K562 (cell line): Measurements from ENCODE around the gene PRPSAP1. TPM values are rescaled to one million over a fixed set of nuclear protein-coding genes. Genes with fewer than 3 reads are reported as not detected.

Source experiments
- CBX8 ChIP-seq: fragments of 200-600 bp; sonication (generic); IDR thresholded peaks from 2 replicates; pipeline ENCODE4 v1.6.1; 2012; ENCODE audit warnings: borderline replicate concordance, mixed run types, low read depth, mild to moderate bottlenecking, moderate library complexity, mixed read lengths, low read length, control low read depth, inconsistent platforms; ENCODE audit not compliant: poor library complexity, severe bottlenecking; ENCODE audit errors: extremely low read depth
- CHD1 ChIP-seq: fragments of 200-600 bp; sonication (generic); IDR thresholded peaks from one replicate; pipeline ENCODE4 v1.6.1; 2012; ENCODE audit warnings: mild to moderate bottlenecking, moderate library complexity, low read length, inconsistent platforms
- CXXC5 ChIP-seq: fragments of 250-450 bp; sonication (Bioruptor Pico); IDR thresholded peaks from 2 replicates; pipeline ENCODE4 v1.8.0; 2022; ENCODE audit warnings: inconsistent platforms, mild to moderate bottlenecking, moderate library complexity
- E2F8 ChIP-seq: fragments of 450-650 bp; IDR thresholded peaks from 2 replicates; pipeline ENCODE4 v1.7.1; 2018; ENCODE audit warnings: mild to moderate bottlenecking, low read depth; ENCODE audit not compliant: partially characterized antibody
- GABPA ChIP-seq: fragments of 200-800 bp; sonication (Bioruptor generic); conservative IDR thresholded peaks from 2 replicates; pipeline ENCODE4 v1.6.1; 2016; ENCODE audit warnings: low read depth, missing genetic modification characterization, missing compliant biosample characterization
- MYC ChIP-seq, 2 experiments: fragments of 250-450 bp in 1 of 2; sonication (Bioruptor Pico) in 1 of 2; IDR thresholded peaks; 2 replicates each; pipeline versions ENCODE4 v1.5.1 to v1.6.1; 2012 to 2021; ENCODE audit warnings: low read depth in 2 of 2, borderline replicate concordance in 1 of 2, improper control_type of control experiment in 1 of 2, low read length in 1 of 2, mild to moderate bottlenecking in 1 of 2, moderate library complexity in 1 of 2
- NFE2L1 ChIP-seq: fragments of 450-650 bp; IDR thresholded peaks from 2 replicates; pipeline ENCODE4 v1.6.1; 2016; ENCODE audit warnings: missing genetic modification characterization, low read depth, mild to moderate bottlenecking, missing compliant biosample characterization, moderate library complexity, borderline replicate concordance
- PATZ1 ChIP-seq: fragments of 250-450 bp; sonication (Bioruptor Pico); IDR thresholded peaks from 2 replicates; pipeline ENCODE4 v1.5.0; 2020; ENCODE audit warnings: mild to moderate bottlenecking, borderline replicate concordance
- PCBP2 ChIP-seq: fragments of 200-400 bp; formaldehyde crosslinking; IDR thresholded peaks from 2 replicates; pipeline ENCODE4 v1.6.1; 2018; ENCODE audit warnings: low read length, low read depth, mild to moderate bottlenecking, moderate library complexity; ENCODE audit not compliant: poor library complexity, severe bottlenecking
- PHF8 ChIP-seq: fragments of 200-600 bp; sonication (generic); IDR thresholded peaks from 2 replicates; pipeline ENCODE4 v1.6.1; 2012; ENCODE audit warnings: mixed run types, mild to moderate bottlenecking, inconsistent platforms, low read length, moderate library complexity, borderline replicate concordance
- SETDB1 ChIP-seq: IDR thresholded peaks from one replicate; pipeline ENCODE4 v1.6.1; 2012; ENCODE audit warnings: low read length, control low read depth, inconsistent platforms
- SMARCC2 ChIP-seq: fragments of 450-650 bp; IDR thresholded peaks from 2 replicates; pipeline ENCODE4 v1.6.1; 2017; ENCODE audit warnings: antibody characterized with exemption, moderate library complexity, mild to moderate bottlenecking, low read depth
- SOX6 ChIP-seq: fragments of 450-650 bp; IDR thresholded peaks from 2 replicates; pipeline ENCODE4 v1.6.1; 2014; ENCODE audit warnings: mild to moderate bottlenecking
- U2AF2 ChIP-seq: fragments of 200-400 bp; formaldehyde crosslinking; optimal IDR thresholded peaks from 2 replicates; pipeline ENCODE3; 2017; ENCODE audit warnings: low read depth, mild to moderate bottlenecking, low read length
- ZBTB7A ChIP-seq: IDR thresholded peaks from 2 replicates; pipeline ENCODE4 v1.6.1; 2011; ENCODE audit warnings: low read depth, mild to moderate bottlenecking, low read length, moderate library complexity, borderline replicate concordance; ENCODE audit not compliant: control insufficient read depth
- ZEB2 ChIP-seq: fragments of 450-650 bp; IDR thresholded peaks from 2 replicates; pipeline ENCODE4 v1.6.1; 2016
- ZNF644 ChIP-seq: fragments of 200-800 bp; sonication (Bioruptor generic); IDR thresholded peaks from 2 replicates; pipeline ENCODE4 v1.6.1; 2016; ENCODE audit warnings: low read depth, missing genetic modification characterization, missing compliant biosample characterization
- polyA plus RNA-seq, 8 experiments: library from polyadenylated mRNA; depleted of rRNA in 4 of 8; stranded (reverse) in 5 of 8; unstranded in 3 of 8; fragments of >200 nt; fragmentation: Nextera tagmentation in 2 of 8; fragmentation: Illumina TruSeq in 1 of 8; extraction: Ambion mirVana in 2 of 8; extraction: Trizol in 1 of 8; gene quantifications; 2 replicates each; pipeline versions ENCODE4 v1.2.1 to v1.2.3, GENCODE V29; 2011 to 2014; ENCODE audit warnings: inconsistent platforms in 1 of 8, missing spikeins in 1 of 8
- total RNA-seq, 7 experiments: library from RNA; depleted of rRNA in 6 of 7; stranded (reverse); fragments of >200 nt in 6 of 7; fragmentation: Illumina TruSeq in 2 of 7; extraction: Trizol in 2 of 7; gene quantifications; 2 replicates each; pipeline versions ENCODE4 v1.2.1 to v1.2.3, GENCODE V29; 2011 to 2021; ENCODE audit warnings: low replicate concordance in 1 of 7
- TF ChIP-seq, protein P1 (sequence below): conservative IDR thresholded peaks from 2 replicates; pipeline ENCODE4 v1.6.1; 2011; ENCODE audit warnings: low read depth, mild to moderate bottlenecking, low read length; ENCODE audit not compliant: control insufficient read depth
- TF ChIP-seq, protein P2 (sequence below): sonication (generic); formaldehyde crosslinking; IDR thresholded peaks from 2 replicates; pipeline ENCODE4 v1.9.0; 2022; ENCODE audit warnings: mild to moderate bottlenecking, missing genetic modification reagents

Gene PRPSAP1
- total and polyA plus RNA-seq, 9 of the 15 experiments (the other 6 are each of a cell fraction or from before 2014, with no cell fraction given), result 21.9 to 77.1 (median 40.8) TPM

DNA sequence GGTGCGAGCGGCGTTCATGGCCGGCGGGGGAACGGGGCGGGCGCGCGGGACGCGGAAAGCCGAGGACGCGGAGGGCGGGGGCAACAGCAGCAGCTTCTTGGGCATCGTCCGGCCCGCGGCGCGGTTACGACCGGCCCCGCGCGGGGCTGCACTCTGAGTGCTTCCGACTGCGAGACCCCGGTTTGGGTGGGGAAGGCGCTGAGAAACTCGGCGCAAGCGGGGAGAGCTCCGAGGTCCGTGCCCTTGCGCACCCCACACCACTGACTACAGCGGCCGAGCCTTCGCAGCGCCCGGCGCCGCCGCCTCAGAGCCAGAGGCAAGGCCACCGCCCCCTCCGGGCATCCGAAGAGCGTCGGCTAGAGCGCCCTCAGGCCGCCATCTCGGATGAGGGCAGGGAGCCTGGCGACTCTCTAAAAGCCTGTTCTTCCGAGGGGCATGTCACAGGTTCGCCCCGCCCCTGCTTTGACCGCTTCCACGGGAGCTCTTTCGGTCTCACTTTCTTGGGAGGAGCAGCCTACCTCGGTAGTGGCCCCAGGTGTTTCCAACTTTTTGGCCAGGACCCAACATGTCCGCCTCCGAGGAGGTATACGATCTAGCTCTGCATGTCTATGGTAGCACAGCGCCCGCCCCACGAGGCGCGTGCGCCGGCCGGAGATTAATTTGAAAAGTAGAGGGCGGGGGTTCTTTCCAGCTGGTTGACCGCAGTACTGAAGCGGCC lies at the start of gene PRPSAP1 (continued):
- no peak for TF ChIP-seq NFE2L1
- peak; percentile 80 for TF ChIP-seq MYC (IDR thresholded peaks at IDR 0.05; ENCODE audit: low read depth, low read length)
- TF ChIP-seq MYC (CRISPR knock-in tag; IDR thresholded peaks at IDR 0.05; ENCODE audit: borderline replicate concordance, low read depth), result peak; percentile 82; the same call in 1 of the 2 replicates
- TF ChIP-seq GABPA (tag), result peak; percentile 70
- TF ChIP-seq PATZ1 (CRISPR knock-in tag), result no peak
- TF ChIP-seq SETDB1, result no peak
- TF ChIP-seq, protein P1, sequence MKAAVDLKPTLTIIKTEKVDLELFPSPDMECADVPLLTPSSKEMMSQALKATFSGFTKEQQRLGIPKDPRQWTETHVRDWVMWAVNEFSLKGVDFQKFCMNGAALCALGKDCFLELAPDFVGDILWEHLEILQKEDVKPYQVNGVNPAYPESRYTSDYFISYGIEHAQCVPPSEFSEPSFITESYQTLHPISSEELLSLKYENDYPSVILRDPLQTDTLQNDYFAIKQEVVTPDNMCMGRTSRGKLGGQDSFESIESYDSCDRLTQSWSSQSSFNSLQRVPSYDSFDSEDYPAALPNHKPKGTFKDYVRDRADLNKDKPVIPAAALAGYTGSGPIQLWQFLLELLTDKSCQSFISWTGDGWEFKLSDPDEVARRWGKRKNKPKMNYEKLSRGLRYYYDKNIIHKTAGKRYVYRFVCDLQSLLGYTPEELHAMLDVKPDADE, result peak; percentile 80
- peak; percentile 88 for TF ChIP-seq CXXC5
- peak; percentile 67; the same call in 1 of the 2 replicates for TF ChIP-seq SOX6
- peak; percentile 74 for TF ChIP-seq E2F8
- no peak for TF ChIP-seq SMARCC2
- TF ChIP-seq, protein P2, sequence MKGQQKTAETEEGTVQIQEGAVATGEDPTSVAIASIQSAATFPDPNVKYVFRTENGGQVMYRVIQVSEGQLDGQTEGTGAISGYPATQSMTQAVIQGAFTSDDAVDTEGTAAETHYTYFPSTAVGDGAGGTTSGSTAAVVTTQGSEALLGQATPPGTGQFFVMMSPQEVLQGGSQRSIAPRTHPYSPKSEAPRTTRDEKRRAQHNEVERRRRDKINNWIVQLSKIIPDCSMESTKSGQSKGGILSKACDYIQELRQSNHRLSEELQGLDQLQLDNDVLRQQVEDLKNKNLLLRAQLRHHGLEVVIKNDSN (CRISPR knock-in tag), result no peak
- no peak for TF ChIP-seq CHD1
- TF ChIP-seq ZEB2, result no peak
- peak; percentile 49; the same call in 1 of the 2 replicates for TF ChIP-seq ZBTB7A
- peak; percentile 93 for TF ChIP-seq ZNF644 (tag)
- TF ChIP-seq PCBP2, result no peak
- no peak for TF ChIP-seq CBX8
- TF ChIP-seq U2AF2, result no peak
- peak; percentile 86; the same call in 1 of the 2 replicates for TF ChIP-seq PHF8
